Measurements from ENCODE around the gene NOTCH1.

The NOTCH1 gene

DNA sequence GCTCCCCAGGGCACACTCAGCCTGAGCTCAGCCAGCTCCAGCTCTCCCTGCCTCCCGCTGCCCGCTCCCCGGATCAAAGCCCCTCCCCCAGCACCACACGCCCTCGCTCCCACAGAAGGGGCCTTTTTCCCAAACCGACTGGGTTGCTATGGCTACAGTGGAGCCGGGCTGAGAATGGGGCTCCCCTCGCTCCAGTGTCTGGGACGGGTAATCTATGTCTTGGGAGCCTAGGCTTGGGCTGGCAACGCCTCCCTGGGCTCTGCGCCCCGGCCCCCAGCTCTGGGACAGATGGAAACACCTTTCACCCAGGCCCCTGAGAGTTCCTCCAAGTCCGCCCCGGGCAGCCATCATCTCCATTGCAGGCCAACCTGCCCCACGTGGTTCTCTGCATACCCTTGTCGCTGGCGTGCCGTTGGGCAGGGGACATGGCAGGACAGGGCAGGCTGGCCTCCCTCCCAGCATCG lies 29.6 kb downstream of the NOTCH1 start:
- DNase-seq: no peak

- DNase-seq: no peak
Observed at GRCh38 chr9:136515276-136515675, 30.6 kb downstream of the NOTCH1 start.

DNA sequence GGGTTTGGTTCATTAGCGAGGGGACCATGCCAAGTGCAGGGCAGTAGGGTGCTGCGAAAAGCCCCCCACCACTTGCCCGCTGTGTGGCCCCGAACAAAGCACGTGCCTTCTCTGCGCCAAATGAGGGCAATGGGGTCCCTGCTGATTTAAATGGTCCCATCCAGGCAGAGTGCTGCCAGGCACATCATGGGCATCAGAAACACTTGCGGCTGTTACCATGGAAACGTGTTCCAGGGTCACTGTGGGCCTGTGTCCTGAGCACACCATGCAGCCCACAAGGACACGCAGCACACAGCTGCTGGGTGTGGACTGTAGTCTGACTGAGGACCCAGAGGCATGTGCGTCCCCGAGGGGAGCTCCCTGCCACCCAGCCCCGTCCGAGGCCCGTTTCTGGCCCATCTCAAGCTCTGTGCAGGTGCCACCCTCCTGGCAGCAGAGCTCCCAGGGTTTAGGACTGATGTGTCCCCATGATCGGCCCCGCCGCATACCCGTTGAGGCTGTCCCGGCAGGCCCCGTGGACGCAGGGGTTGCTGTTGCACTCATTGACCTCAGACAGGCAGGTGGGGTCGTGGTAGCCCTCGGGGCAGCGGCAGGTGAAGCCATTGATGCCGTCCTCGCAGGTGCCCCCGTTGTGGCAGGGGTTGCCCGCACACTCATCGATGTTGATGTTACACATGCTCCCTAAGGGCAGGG lies 31.7 kb downstream of the NOTCH1 start:
- DNase-seq: no peak

- no peak for DNase-seq
Observed at GRCh38 chr9:136513191-136513590, 32.7 kb downstream of the NOTCH1 start.

DNA sequence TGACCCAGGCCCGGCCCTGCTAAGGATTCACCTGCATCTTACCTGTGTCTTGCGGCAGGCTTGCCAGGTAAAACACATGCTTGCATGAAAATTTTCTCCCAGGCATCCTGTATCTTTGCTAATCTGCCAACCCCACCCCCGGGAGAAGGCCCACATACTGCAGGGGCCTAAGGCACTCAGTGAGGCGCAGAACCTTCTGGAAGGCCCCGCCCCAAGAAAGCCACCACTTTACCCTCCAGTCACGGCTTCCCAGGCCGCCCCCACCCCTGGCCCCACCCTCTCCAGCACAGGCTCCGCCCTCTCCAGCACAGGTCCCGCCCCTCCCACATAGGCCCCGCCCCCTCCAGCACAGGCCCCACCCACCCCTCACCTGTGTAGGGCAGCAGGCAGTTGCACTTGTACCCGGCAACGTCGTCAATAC lies 33.2 kb downstream of the NOTCH1 start:
- DNase-seq: peak in 5 of 6 experiments; percentile 18 to 42 (median 33)

DNA sequence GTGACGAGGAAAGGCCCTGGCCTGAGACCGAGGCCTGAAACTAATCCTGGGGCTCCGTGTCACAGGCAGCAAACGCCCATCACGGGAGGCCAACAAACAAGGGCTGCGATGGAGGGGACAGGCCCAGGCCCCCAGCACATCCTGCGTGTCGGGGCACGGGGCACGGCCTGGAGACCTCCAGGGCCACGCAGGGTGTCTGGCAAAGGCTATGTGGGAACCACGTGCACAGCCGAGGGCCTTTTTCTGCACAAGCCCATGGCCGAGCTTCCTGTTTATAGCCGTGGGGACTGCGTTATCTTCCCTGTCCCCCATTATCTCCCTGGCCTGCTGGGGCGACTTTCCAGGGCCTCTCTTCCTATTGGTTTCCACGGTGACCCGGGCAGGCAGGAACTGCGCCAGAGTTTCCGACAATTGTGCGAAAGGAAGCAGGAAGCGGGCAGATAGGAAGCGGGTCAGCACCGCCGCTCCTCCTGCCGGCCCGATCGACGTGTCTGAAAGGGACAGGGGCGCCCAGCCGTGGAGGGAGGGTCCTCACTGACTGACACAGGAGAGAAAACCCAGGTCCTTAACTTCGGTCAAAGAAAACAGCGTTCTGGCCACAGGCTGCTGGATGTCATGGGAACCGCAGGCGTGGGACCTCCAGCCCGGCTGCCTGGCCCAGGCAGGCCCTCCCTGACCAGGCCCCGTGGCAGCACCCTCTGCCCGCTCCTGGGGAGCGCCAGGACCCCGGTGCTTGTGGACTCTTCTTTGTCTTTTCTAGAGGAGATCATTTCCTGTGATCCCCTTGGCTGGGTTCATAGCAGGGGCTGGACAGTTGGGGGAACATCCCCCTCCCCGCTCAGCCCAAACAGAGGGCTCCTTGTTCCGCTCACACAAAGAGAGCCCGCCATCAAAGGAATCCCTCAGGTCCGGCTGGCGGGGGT lies 33.9 kb downstream of the NOTCH1 start:
- no peak for DNase-seq

DNA sequence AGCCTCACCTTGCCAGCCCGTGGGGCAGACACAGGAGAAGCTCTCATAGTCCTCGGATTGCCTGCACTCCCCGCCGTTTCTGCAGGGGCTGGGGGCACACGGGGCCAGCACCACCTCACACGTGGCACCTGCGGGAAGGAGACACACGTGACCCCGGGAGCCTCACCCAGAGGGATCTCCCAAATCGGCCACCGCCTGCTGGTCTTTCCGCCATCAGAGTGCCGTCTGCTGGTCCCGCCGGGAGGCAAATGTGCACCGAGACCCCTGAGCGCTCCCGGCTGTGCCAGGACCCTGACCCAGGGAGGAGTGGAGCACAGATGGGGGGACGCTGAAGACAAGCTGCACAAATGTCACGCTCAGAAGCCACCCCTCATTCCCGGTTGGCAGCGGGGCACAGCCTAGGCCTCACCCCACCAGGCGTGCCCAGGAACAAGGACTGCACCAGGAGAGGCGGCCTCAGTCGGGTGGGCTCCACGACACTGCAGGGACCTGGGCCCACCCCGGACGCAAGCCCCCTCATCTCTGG lies 34.6 kb downstream of the NOTCH1 start:
- no peak for DNase-seq

GRCh38 chr9:136510561-136510960 lies 35.3 kb downstream of the NOTCH1 start:
- DNase-seq: no peak

- no peak for DNase-seq
Observed at GRCh38 chr9:136509549-136509948, 36.3 kb downstream of the NOTCH1 start.

DNA sequence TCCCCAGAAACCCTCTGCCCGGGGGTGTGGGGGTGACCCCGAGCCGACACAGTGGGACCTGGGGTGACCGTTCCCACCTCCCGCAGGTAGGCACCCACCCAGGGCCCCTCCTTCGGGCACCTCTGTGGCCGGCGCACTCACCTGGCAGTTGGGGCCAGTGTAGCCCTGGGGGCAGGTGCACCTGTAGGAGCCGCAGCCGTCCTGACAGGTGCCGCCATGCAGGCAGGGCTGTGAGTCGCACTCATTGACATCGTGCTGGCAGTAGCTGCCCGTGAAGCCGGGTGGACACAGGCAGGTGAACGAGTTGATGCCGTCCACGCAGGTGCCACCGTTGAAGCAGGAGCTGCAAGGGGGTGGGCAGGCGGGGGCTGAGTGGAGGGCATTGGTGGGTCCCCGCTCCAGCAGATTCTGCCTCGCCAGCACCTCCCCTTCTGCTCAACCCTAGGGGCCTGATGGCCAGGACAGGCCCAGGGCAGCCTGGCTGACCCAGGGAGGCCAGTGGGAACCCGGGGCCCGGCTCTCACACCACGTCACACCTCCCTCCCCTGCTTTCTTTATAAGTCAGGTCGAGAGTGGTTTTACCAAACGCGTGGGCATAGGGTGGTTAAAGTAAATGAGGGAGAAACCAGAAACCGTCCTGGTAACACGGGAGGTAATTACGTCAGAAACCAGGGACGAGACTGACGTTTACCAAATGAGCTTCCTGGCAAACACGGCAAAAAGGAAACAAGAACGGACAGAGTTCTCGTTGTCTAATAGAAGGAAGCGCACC lies 36.9 kb downstream of the NOTCH1 start:
- no peak for DNase-seq

- no peak for DNase-seq
Observed at GRCh38 chr9:136507992-136508375, 37.9 kb downstream of the NOTCH1 start.

GRCh38 chr9:136507221-136507991 lies 38.4 kb downstream of the NOTCH1 start:
- DNase-seq: no peak

GRCh38 chr9:136506425-136506824 lies 39.4 kb downstream of the NOTCH1 start:
- no peak for DNase-seq

DNA sequence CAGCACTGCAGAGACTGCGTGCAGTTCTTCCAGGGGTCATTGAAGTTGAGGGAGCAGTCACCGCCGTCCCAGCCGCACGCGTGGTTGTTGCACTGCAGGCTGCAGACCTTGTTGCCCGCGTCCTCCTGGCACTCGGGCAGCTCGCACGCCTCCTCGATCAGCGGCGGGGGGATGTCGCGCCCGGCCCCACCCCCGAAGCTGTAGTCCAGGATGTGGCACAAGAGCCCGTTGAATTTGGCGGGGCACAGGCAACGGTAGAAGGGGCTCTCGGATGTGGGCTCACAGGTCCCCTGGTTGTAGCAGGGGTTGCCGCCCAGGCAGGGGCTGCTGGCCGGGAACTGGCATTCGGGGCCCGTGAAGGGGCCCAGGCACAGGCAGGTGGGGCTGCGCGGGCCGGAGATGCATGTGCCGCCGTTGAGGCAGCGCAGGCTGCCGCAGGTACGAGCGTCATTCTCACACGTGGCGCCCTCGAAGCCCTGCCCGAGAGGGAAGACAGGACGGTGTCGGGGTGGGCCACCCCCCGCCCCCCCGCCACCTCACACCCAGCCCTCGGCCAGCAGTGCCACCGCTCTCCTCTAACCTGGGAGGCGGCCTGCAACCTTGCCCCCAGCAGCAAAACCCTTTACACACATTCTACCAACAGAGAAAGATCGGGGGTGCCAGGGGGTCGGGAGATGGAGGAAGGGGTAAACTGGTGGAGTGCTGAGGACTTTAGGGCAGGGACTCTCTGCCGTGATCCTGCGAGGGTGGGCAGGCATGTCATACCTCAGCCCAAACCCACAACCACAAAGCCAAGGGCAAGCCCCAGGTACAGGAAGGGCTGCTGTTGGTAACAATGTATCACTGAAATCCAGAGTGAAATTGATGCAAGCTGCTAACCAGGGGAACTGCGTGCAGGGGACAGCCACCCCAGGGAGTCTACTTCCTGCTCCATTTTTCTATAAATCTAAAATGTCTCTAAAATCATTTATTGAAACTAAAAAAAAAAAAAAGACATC lies 40.1 kb downstream of the NOTCH1 start:
- DNase-seq: no peak

DNA sequence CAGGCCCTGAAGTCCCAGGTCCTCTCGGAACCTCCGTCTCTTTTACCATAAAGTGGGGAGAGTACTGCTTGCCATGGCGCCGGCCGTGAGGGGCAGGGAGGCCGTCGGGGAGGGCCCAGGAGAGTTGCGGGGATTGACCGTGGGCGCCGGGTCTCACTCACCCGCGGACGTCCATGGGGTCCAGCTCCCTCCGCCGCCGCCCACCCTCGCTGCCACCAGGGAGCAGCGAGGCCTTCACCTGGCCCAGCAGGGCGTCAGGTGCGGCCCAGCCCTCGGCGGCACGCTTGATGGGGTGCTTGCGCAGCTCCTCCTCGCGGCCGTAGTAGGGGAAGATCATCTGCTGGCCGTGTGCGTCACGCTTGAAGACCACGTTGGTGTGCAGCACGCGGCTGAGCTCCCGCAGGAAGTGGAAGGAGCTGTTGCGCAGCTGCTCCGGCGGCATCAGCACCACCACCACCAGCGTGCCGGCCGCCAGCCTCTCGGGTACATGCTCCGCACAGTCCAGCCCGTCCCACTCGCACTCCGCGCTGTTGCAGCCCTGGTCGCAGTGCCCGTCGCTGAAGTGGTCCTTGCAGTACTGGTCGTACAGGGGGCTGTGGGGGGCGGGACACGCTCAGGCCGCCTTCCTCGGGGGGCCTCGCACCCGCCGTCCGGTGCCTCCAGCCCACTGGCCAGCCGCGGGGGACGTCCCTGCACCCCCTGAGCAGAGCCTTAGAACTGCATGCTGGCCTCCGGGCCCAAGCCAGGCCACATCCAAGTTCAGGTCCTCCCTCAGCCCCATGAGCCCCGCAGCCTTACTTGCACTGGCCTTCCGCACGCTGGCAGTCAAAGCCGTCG lies 41.1 kb downstream of the NOTCH1 start:
- DNase-seq: no peak

DNA sequence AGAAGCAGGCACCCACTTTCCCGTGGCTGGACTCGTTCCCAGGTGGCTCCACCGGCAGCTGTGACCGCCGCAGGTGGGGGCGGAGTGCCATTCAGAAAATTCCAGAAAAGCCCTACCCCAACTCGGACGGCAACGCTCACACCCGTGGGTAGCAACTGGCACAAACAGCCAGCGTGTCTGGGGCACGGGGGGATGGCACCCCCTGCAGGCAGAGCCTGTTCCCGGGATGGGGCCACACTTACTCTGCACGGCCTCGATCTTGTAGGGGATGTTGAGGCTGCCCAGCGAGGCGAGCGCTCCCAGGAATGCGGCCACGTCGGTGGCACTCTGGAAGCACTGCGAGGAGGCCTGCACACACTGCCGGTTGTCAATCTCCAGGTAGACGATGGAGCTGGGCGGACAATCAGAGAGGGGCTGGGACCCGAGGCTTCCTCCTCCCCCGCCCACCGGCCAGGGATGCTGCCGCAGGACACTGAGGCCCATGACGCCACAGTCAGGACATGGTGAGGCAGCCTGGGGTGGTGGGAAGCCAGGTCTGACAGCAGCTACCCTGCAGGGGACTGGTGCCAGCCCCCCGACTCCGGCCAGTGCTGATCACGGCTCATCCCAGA lies 42.8 kb downstream of the NOTCH1 start:
- DNase-seq: no peak

GRCh38 chr9:136502196-136502595 lies 43.7 kb downstream of the NOTCH1 start:
- DNase-seq: no peak

- DNase-seq: no peak
Observed at GRCh38 chr9:136501686-136502085, 44.2 kb downstream of the NOTCH1 start.
